H1 (cell line): ENCODE data around the gene CXCL17. TPM values are rescaled to one million over a fixed set of nuclear protein-coding genes. Genes with fewer than 3 reads are reported as not detected.

ENCODE experiments used
- CTCF ChIA-PET: fragments of 300-600 bp; sonication (Branson Sonifier 250); formaldehyde crosslinking; loops from one replicate; lab custom pipeline; 2021; ENCODE audit not compliant: partially characterized antibody; lab: Charles Lee
- POLR2A ChIA-PET: fragments of 300-600 bp; sonication (Branson Sonifier 250); formaldehyde crosslinking; loops from one replicate; lab custom pipeline; 2021; ENCODE audit warnings: inconsistent platforms; ENCODE audit not compliant: partially characterized antibody; lab: Charles Lee
- DNase-seq, 2 experiments: peaks; one replicate each; pipeline versions ENCODE4 v3.0.0 to v3.0.0-alpha.2; 2010 to 2022; ENCODE audit warnings: low spot score in 2 of 2, low read depth in 1 of 2, mixed read lengths in 1 of 2
- FAIRE-seq: peaks from 2 replicates; lab custom pipeline; 2011; peaks lifted over from hg19 to GRCh38; lab: Jason Lieb, UNC
- H2AFZ ChIP-seq: 2 replicates; pipeline ENCODE4 v1.8.1; 2012; ENCODE audit warnings: low read length, inconsistent platforms
- H2AK5ac ChIP-seq: 2 replicates; pipeline ENCODE4 v1.6.1; 2013; ENCODE audit warnings: low read depth, low read length
- H2BK120ac ChIP-seq: replicated peaks from 2 replicates; pipeline ENCODE3; 2013; ENCODE audit warnings: low read depth, low read length, inconsistent platforms
- H2BK12ac ChIP-seq: 2 replicates; pipeline ENCODE4 v1.6.1; 2013; ENCODE audit warnings: low read depth, low read length
- H2BK15ac ChIP-seq: 2 replicates; pipeline ENCODE4 v1.6.1; 2013; ENCODE audit warnings: low read length
- H2BK20ac ChIP-seq: 2 replicates; pipeline ENCODE4 v1.6.1; 2013; ENCODE audit warnings: low read length
- H2BK5ac ChIP-seq: 2 replicates; pipeline ENCODE4 v1.6.1; 2013; ENCODE audit warnings: low read depth, low read length
- H3K14ac ChIP-seq: 2 replicates; pipeline ENCODE4 v1.6.1; 2013; ENCODE audit warnings: inconsistent platforms; ENCODE audit not compliant: insufficient read length
- H3K18ac ChIP-seq: 2 replicates; pipeline ENCODE4 v1.6.1; 2013; ENCODE audit warnings: low read length; ENCODE audit errors: extremely low read depth
- H3K23ac ChIP-seq: 2 replicates; pipeline ENCODE4 v1.6.1; 2013; ENCODE audit warnings: inconsistent platforms; ENCODE audit not compliant: insufficient read length
- H3K23me2 ChIP-seq: 2 replicates; pipeline ENCODE4 v1.6.1; 2013; ENCODE audit warnings: low read depth, low read length
- H3K27ac ChIP-seq: 2 replicates; pipeline ENCODE4 v1.6.1; 2011; ENCODE audit warnings: low read depth, low read length, inconsistent platforms
- H3K27me3 ChIP-seq, 4 experiments: replicated peaks in 1 of 4; 1 replicate in 1 of 4; 2 replicates in 3 of 4; pipeline versions ENCODE4 v1.6.1 to v1.8.1; 2011 to 2013; ENCODE audit warnings: low read length in 3 of 4, mild to moderate bottlenecking in 3 of 4, inconsistent platforms in 2 of 4, mixed read lengths in 2 of 4, moderate library complexity in 1 of 4; ENCODE audit not compliant: control insufficient read depth in 3 of 4, insufficient read depth in 3 of 4; ENCODE audit errors: extremely low read depth in 1 of 4
- H3K36me3 ChIP-seq, 4 experiments: 2 replicates each; pipeline versions ENCODE4 v1.6.1 to v1.8.1; 2011 to 2013; ENCODE audit warnings: mild to moderate bottlenecking in 4 of 4, low read length in 3 of 4, moderate library complexity in 2 of 4, control low read depth in 1 of 4, inconsistent platforms in 1 of 4; ENCODE audit not compliant: insufficient read depth in 4 of 4, control insufficient read depth in 2 of 4
- H3K4ac ChIP-seq: replicated peaks from 2 replicates; pipeline ENCODE3; 2013; ENCODE audit warnings: low read length, low read depth, mixed read lengths, inconsistent platforms; ENCODE audit not compliant: insufficient read length
- H3K4me1 ChIP-seq, 4 experiments: replicated peaks in 1 of 4; 1 replicate in 1 of 4; 2 replicates in 3 of 4; pipeline versions ENCODE4 v1.6.1 to v1.8.1; 2011 to 2013; ENCODE audit warnings: low read length in 3 of 4, inconsistent platforms in 2 of 4, mixed read lengths in 1 of 4; ENCODE audit not compliant: insufficient read depth in 4 of 4, control insufficient read depth in 3 of 4
- H3K4me2 ChIP-seq, 2 experiments: 2 replicates each; pipeline versions ENCODE4 v1.6.1 to v1.8.1; 2011 to 2013; ENCODE audit warnings: low read depth in 2 of 2, low read length in 2 of 2, control low read depth in 1 of 2, inconsistent platforms in 1 of 2, mild to moderate bottlenecking in 1 of 2; ENCODE audit not compliant: insufficient read depth in 1 of 2
- H3K4me3 ChIP-seq, 4 experiments: fragments of 200-600, 300-600 bp in 1 of 4; sonication (generic), shearing (Covaris generic), sonication (Bioruptor Twin) in 1 of 4; 2 replicates each; pipeline versions ENCODE4 v1.5.1 to v1.8.1; 2011 to 2016; ENCODE audit warnings: low read length in 4 of 4, low read depth in 3 of 4, control low read depth in 2 of 4, inconsistent platforms in 2 of 4, mild to moderate bottlenecking in 2 of 4, mixed read lengths in 1 of 4, moderate library complexity in 1 of 4; ENCODE audit not compliant: insufficient read depth in 2 of 4; ENCODE audit errors: extremely low read depth in 1 of 4
- H3K56ac ChIP-seq: replicated peaks from 2 replicates; pipeline ENCODE3; 2013; ENCODE audit warnings: low read depth, mild to moderate bottlenecking, mixed read lengths, low read length, inconsistent platforms; ENCODE audit not compliant: insufficient read length
- H3K79me1 ChIP-seq: 2 replicates; pipeline ENCODE4 v1.6.1; 2013; ENCODE audit warnings: low read depth, low read length, control low read depth
- H3K79me2 ChIP-seq, 2 experiments: 2 replicates each; pipeline versions ENCODE4 v1.6.1 to v1.8.1; 2012 to 2013; ENCODE audit warnings: low read length in 2 of 2, mild to moderate bottlenecking in 2 of 2, inconsistent platforms in 1 of 2; ENCODE audit not compliant: insufficient read depth in 2 of 2, control insufficient read depth in 1 of 2
- H3K9ac ChIP-seq, 4 experiments: replicated peaks in 1 of 4; 1 replicate in 1 of 4; 2 replicates in 3 of 4; pipeline versions ENCODE4 v1.6.1 to v1.8.1; 2011 to 2013; ENCODE audit warnings: low read depth in 3 of 4, low read length in 3 of 4, control low read depth in 2 of 4, mild to moderate bottlenecking in 2 of 4, moderate library complexity in 2 of 4, inconsistent platforms in 1 of 4; ENCODE audit errors: extremely low read depth in 1 of 4
- H3K9me3 ChIP-seq, 2 experiments: 2 replicates each; pipeline versions ENCODE4 v1.6.1 to v1.8.1; 2012 to 2013; ENCODE audit warnings: mild to moderate bottlenecking in 2 of 2, moderate library complexity in 2 of 2, control low read depth in 1 of 2, inconsistent platforms in 1 of 2, low read depth in 1 of 2, low read length in 1 of 2, mixed read lengths in 1 of 2; ENCODE audit not compliant: insufficient read depth in 2 of 2
- H4K20me1 ChIP-seq, 2 experiments: replicated peaks in 1 of 2; 2 replicates each; pipeline versions ENCODE3 to v1.8.1; 2011 to 2013; ENCODE audit warnings: inconsistent platforms in 2 of 2, low read length in 2 of 2, mild to moderate bottlenecking in 1 of 2; ENCODE audit not compliant: insufficient read depth in 2 of 2, control insufficient read depth in 1 of 2
- H4K5ac ChIP-seq: 2 replicates; pipeline ENCODE4 v1.6.1; 2013; ENCODE audit warnings: low read length, low read depth, mixed read lengths, inconsistent platforms; ENCODE audit not compliant: insufficient read length
- H4K8ac ChIP-seq: 2 replicates; pipeline ENCODE4 v1.8.0; 2013; ENCODE audit warnings: mild to moderate bottlenecking, moderate library complexity, low read length, inconsistent platforms; ENCODE audit not compliant: insufficient read depth; ENCODE audit errors: extremely low read depth
- H4K91ac ChIP-seq: replicated peaks from 2 replicates; pipeline ENCODE3; 2013; ENCODE audit warnings: low read length, mixed read lengths, inconsistent platforms; ENCODE audit not compliant: insufficient read length
- MAX ChIP-seq: IDR thresholded peaks from 2 replicates; pipeline ENCODE4 v1.6.1; 2012; ENCODE audit warnings: inconsistent platforms
- RFX5 ChIP-seq: IDR thresholded peaks from 2 replicates; pipeline ENCODE4 v1.6.1; 2011; ENCODE audit warnings: low read depth, low read length, improper control_type of control experiment, borderline replicate concordance
- WGBS, 2 experiments: shearing (Covaris generic) in 1 of 2; methylation state at CpG; one replicate each; pipeline versions ENCODE4 v1.1.6 to v1.1.7; 2013 to 2015; ENCODE audit warnings: low lambda C conversion rate in 2 of 2, mixed read lengths in 2 of 2, inconsistent platforms in 1 of 2, low coverage in 1 of 2, missing lambda C conversion rate in 1 of 2; ENCODE audit not compliant: insufficient replicate concordance in 2 of 2, insufficient coverage in 1 of 2, insufficient read length in 1 of 2; ENCODE audit errors: extremely low coverage in 1 of 2, missing lambda C conversion rate in 1 of 2; 5-methylcytosine and 5-hydroxymethylcytosine counted together
- polyA plus RNA-seq, 7 experiments: library from polyadenylated mRNA; depleted of rRNA in 3 of 7; stranded (reverse) in 5 of 7; unstranded in 2 of 7; fragments of >200 nt in 5 of 7; fragments of 200-250 nt in 2 of 7; gene quantifications; 1 replicate in 5 of 7; 2 replicates in 1 of 7; 4 replicates in 1 of 7; pipeline versions ENCODE4 v1.2.1 to v1.2.3, GENCODE V29; 2011 to 2013; ENCODE audit warnings: missing spikeins in 2 of 7, mixed read lengths in 2 of 7
- total RNA-seq: library from RNA; stranded (reverse); fragmentation: NEBNext Ultra II Directional; extraction: Animal tissue kit (Norgen Biotek cat#: 25700); gene quantifications from 2 replicates; pipeline ENCODE4 v1.2.1, GENCODE V29; 2021

Gene CXCL17
- total and polyA plus RNA-seq, 2 of the 8 experiments (the other 6 are each of a cell fraction or from before 2014, with no cell fraction given) = not detected

- Histone ChIP-seq H2AK5ac (no peak overlapping the region), H3K14ac (no peak overlapping the region), H4K5ac (no peak overlapping the region), H2BK20ac (no peak overlapping the region), H3K18ac (no peak overlapping the region), H3K4me3 (no peak overlapping the region), H3K27me3 (peaks cover 0 to 26% (median 15%) of the 10 kb centered on the region in 4 experiments; a peak in 5 of 7 replicates), H3K56ac (no peak overlapping the region), H4K8ac (no peak overlapping the region), H3K9me3 (no peaks in the 10 kb centered on the region), H3K23ac (no peak overlapping the region), H2BK120ac (no peak overlapping the region), H3K27ac (no peak overlapping the region), H3K79me1 (no peaks in the 10 kb centered on the region), H2AFZ (no peak overlapping the region), H2BK12ac (no peak overlapping the region), H3K23me2 (0 out of 2 replicates have a peak, but pooled peaks cover 2% of the 10 kb centered on the region), H3K4ac (no peak overlapping the region), H3K36me3 (no peaks in the 10 kb centered on the region; a peak in 2 of 8 replicates), H3K79me2 (no peaks in the 10 kb centered on the region), H2BK15ac (no peak overlapping the region), H3K4me1 (peaks cover 0 to 9% (median 1%) of the 10 kb centered on the region in 4 experiments; a peak in 2 of 7 replicates), H4K20me1 (peaks cover 12 to 31% of the 10 kb centered on the region in 2 experiments), H2BK5ac (no peak overlapping the region), H4K91ac (no peak overlapping the region), H3K4me2 (no peak overlapping the region), H3K9ac (no peak overlapping the region)
- no peak for DNase-seq
- 69% methylated on average over 5 of the region's 7 CpGs; no CpG with 5 or more reads in 1 of the 2 experiments for WGBS, 2 experiments
- POLR2A ChIA-PET = interaction anchor here (0.9 to 1.8 kb wide), 6 partner anchors 10 to 340 kb away, joined by 3 to 7 read pairs (median 3); no protein-coding TSS in a partner anchor
- no peak for TF ChIP-seq RFX5
- 0 out of 2 replicates have a peak, but pooled peaks have one; percentile 23 for TF ChIP-seq MAX
- CTCF ChIA-PET = interaction anchor here (0.8 to 6.6 kb wide), 8 partner anchors 8 to 184 kb away, joined by 3 to 38 read pairs (median 4); no protein-coding TSS in a partner anchor
- no peak for FAIRE-seq
Observed at GRCh38 chr19:42412227-42412626, 30.5 kb downstream of the CXCL17 start.
